K562 (cell line): ENCODE measurements around the gene CCDC9B. TPM values are rescaled to one million over a fixed set of nuclear protein-coding genes. Genes with fewer than 3 reads are reported as not detected.

Experiments
- ATAC-seq: fragments of 200-7000 bp; cut with Tn5 transposase; 3 replicates; pipeline ENCODE4 v1.9.1; 2020; ENCODE audit warnings: moderate library complexity
- BruUV-seq: library from RNA; stranded (reverse); fragments of 400-500 nt; replicated peaks from 2 replicates; lab custom pipeline; 2021; lab: Mats Ljungman, UMichigan
- CTCF ChIA-PET: fragments of 300-600 bp; formaldehyde crosslinking; extraction: SDS; loops from one replicate; lab custom pipeline; 2021; ENCODE audit warnings: low intra/inter-chr PET ratio; lab: Yijun Ruan, JAX
- POLR2A ChIA-PET: fragments of 300-600, 350-650 bp; sonication (Branson Sonifier 250); formaldehyde crosslinking; extraction: SDS; loops from one replicate; lab custom pipeline; 2021; ENCODE audit warnings: antibody characterized with exemption, inconsistent platforms; lab: Yijun Ruan, JAX
- DNase-seq, 4 experiments: peaks; one replicate each; pipeline versions ENCODE4 v3.0.0 to v3.0.0-alpha.2; 2011 to 2018; ENCODE audit warnings: low spot score in 3 of 4, mixed read lengths in 3 of 4; ENCODE audit errors: extremely low read depth in 1 of 4
- FAIRE-seq: peaks from 2 replicates; lab custom pipeline; 2011; peaks lifted over from hg19 to GRCh38; lab: Jason Lieb, UNC
- H2AFZ ChIP-seq: 2 replicates; pipeline ENCODE4 v1.6.0; 2011; ENCODE audit warnings: low read depth, low read length, control low read depth, inconsistent platforms
- H3K27ac ChIP-seq: fragments of 200-600 bp; 3 replicates; pipeline ENCODE4 v1.8.0; 2011; ENCODE audit warnings: low read depth, mild to moderate bottlenecking, control low read depth, inconsistent platforms, low read length, moderate library complexity, mixed read lengths; ENCODE audit errors: extremely low read depth
- H3K27me3 ChIP-seq, 2 experiments: fragments of 300-600 bp in 1 of 2; 2 replicates in 1 of 2; 3 replicates in 1 of 2; pipeline versions ENCODE4 v1.6.0 to v1.8.0; 2011; ENCODE audit warnings: inconsistent platforms in 2 of 2, low read length in 2 of 2, mild to moderate bottlenecking in 1 of 2, mixed read lengths in 1 of 2, moderate library complexity in 1 of 2; ENCODE audit not compliant: control insufficient read depth in 2 of 2, insufficient read depth in 2 of 2
- H3K36me3 ChIP-seq: fragments of 300-600 bp; 3 replicates; pipeline ENCODE4 v1.8.0; 2011; ENCODE audit warnings: mild to moderate bottlenecking, low read length, inconsistent platforms; ENCODE audit not compliant: control insufficient read depth, insufficient read depth
- H3K4me1 ChIP-seq, 2 experiments: fragments of 200-600 bp in 1 of 2; replicated peaks in 1 of 2; 2 replicates in 1 of 2; 3 replicates in 1 of 2; pipeline versions ENCODE4 v1.5.1 to v1.8.0; 2011; ENCODE audit warnings: inconsistent platforms in 2 of 2, low read length in 2 of 2, mild to moderate bottlenecking in 1 of 2, mixed read lengths in 1 of 2, moderate library complexity in 1 of 2; ENCODE audit not compliant: control insufficient read depth in 2 of 2, insufficient read depth in 2 of 2
- H3K4me2 ChIP-seq: 2 replicates; pipeline ENCODE4 v1.6.1; 2011; ENCODE audit warnings: low read length, control low read depth, inconsistent platforms, mixed read lengths; ENCODE audit not compliant: insufficient read depth
- H3K4me3 ChIP-seq: fragments of 200-600 bp; sonication (generic), shearing (Covaris generic); 2 replicates; pipeline ENCODE4 v1.5.1; 2016; ENCODE audit warnings: control low read depth, inconsistent platforms
- H3K79me2 ChIP-seq: fragments of 200-600 bp; 3 replicates; pipeline ENCODE4 v1.8.0; 2011; ENCODE audit warnings: low read length, inconsistent platforms; ENCODE audit not compliant: control insufficient read depth, insufficient read depth
- H3K9ac ChIP-seq, 2 experiments: 2 replicates each; pipeline versions ENCODE4 v1.6.0 to v1.6.1; 2011; ENCODE audit warnings: low read depth in 2 of 2, low read length in 2 of 2, control low read depth in 1 of 2, inconsistent platforms in 1 of 2, mild to moderate bottlenecking in 1 of 2, mixed read lengths in 1 of 2; ENCODE audit not compliant: insufficient read depth in 1 of 2
- H3K9me1 ChIP-seq: one replicate; pipeline ENCODE4 v1.6.0; 2011; ENCODE audit warnings: inconsistent platforms, mild to moderate bottlenecking, low read length, moderate library complexity; ENCODE audit not compliant: control insufficient read depth, insufficient read depth
- H3K9me3 ChIP-seq: replicated peaks from 2 replicates; pipeline ENCODE4 v1.5.1; 2011; ENCODE audit warnings: low read depth, low read length, inconsistent platforms; ENCODE audit not compliant: control insufficient read depth, insufficient read depth
- H4K20me1 ChIP-seq: replicated peaks from 2 replicates; pipeline ENCODE4 v1.6.1; 2011; ENCODE audit warnings: low read length, inconsistent platforms, mixed read lengths; ENCODE audit not compliant: control insufficient read depth, insufficient read depth
- CBX2 ChIP-seq: fragments of 200-600 bp; sonication (generic); IDR thresholded peaks from one replicate; pipeline ENCODE4 v1.6.1; 2012; ENCODE audit warnings: mild to moderate bottlenecking, low read length, inconsistent platforms; ENCODE audit not compliant: insufficient read depth, poor library complexity, severe bottlenecking
- CREBBP ChIP-seq: IDR thresholded peaks from one replicate; pipeline ENCODE4 v1.6.1; 2012; ENCODE audit warnings: low read depth, mild to moderate bottlenecking, control low read depth, inconsistent platforms, low read length
- ELK1 ChIP-seq: sonication (generic); formaldehyde crosslinking; IDR thresholded peaks from 2 replicates; pipeline ENCODE4 v1.8.1; 2022; ENCODE audit warnings: missing genetic modification reagents
- KLF10 ChIP-seq: fragments of 250-450 bp; sonication (Bioruptor Pico); IDR thresholded peaks from 2 replicates; pipeline ENCODE4 v1.6.1; 2021; ENCODE audit warnings: matching md5 sums
- MNT ChIP-seq, 2 experiments: fragments of 450-650 bp; conservative IDR thresholded peaks; 2 replicates each; pipeline ENCODE4 v1.6.1; 2017; ENCODE audit warnings: mild to moderate bottlenecking in 2 of 2, moderate library complexity in 2 of 2
- SREBF1 ChIP-seq: fragments of 150-350 bp; IDR thresholded peaks from 2 replicates; pipeline ENCODE4 v1.6.1; 2014; ENCODE audit warnings: antibody characterized with exemption, low read depth, low read length, borderline replicate concordance
- ZBTB34 ChIP-seq: fragments of 250-450 bp; sonication (Bioruptor Pico); IDR thresholded peaks from 2 replicates; pipeline ENCODE4 v1.8.0; 2021; ENCODE audit warnings: mild to moderate bottlenecking, moderate library complexity
- ZNF174 ChIP-seq: fragments of 250-450 bp; sonication (Bioruptor Pico); IDR thresholded peaks from 2 replicates; pipeline ENCODE4 v1.4.0; 2020; ENCODE audit warnings: mild to moderate bottlenecking
- ZNF23 ChIP-seq: fragments of 250-450 bp; sonication (Bioruptor Pico); IDR thresholded peaks from 2 replicates; pipeline ENCODE4 v1.4.0; 2020; ENCODE audit warnings: mild to moderate bottlenecking
- ZNF695 ChIP-seq: fragments of 450-650 bp; formaldehyde crosslinking; IDR thresholded peaks from 2 replicates; pipeline ENCODE4 v1.4.0; 2020; ENCODE audit warnings: mild to moderate bottlenecking, moderate library complexity
- WGBS: fragments of 100-300 bp; shearing (Covaris generic); methylation state at CpG from one replicate; pipeline ENCODE4 v1.1.6; 2016; ENCODE audit warnings: low coverage, mixed read lengths; ENCODE audit not compliant: insufficient coverage; ENCODE audit errors: missing lambda C conversion rate; 5-methylcytosine and 5-hydroxymethylcytosine counted together
- in situ Hi-C: fragments of 300-500 bp; cut with MboI; formaldehyde crosslinking; loops from 4 replicates; pipeline ENCODE4 v1.15.0; 2018; ENCODE audit warnings: inconsistent platforms, mixed read lengths
- intact Hi-C: fragments of 100-400 bp; cut with micrococcal nuclease; formaldehyde crosslinking; loops from 2 replicates; pipeline ENCODE4 v1.14.2; 2022
- polyA plus RNA-seq, 8 experiments: library from polyadenylated mRNA; depleted of rRNA in 4 of 8; stranded (reverse) in 5 of 8; unstranded in 3 of 8; fragments of >200 nt; fragmentation: Nextera tagmentation in 2 of 8; fragmentation: Illumina TruSeq in 1 of 8; extraction: Ambion mirVana in 2 of 8; extraction: Trizol in 1 of 8; gene quantifications; 2 replicates each; pipeline versions ENCODE4 v1.2.1 to v1.2.3, GENCODE V29; 2011 to 2014; ENCODE audit warnings: inconsistent platforms in 1 of 8, missing spikeins in 1 of 8
- total RNA-seq, 7 experiments: library from RNA; depleted of rRNA in 6 of 7; stranded (reverse); fragments of >200 nt in 6 of 7; fragmentation: Illumina TruSeq in 2 of 7; extraction: Trizol in 2 of 7; gene quantifications; 2 replicates each; pipeline versions ENCODE4 v1.2.1 to v1.2.3, GENCODE V29; 2011 to 2021; ENCODE audit warnings: low replicate concordance in 1 of 7

CCDC9B gene
- total and polyA plus RNA-seq, 9 of the 15 experiments (the other 6 are each of a cell fraction or from before 2014, with no cell fraction given) = 0.01 to 0.47 (median 0.15) TPM; not detected in 1

- H3K79me2 ChIP-seq = peaks cover 29% of the 10 kb centered on the region
- ATAC-seq = no peak
- POLR2A ChIA-PET = no interaction called here
- H3K9ac ChIP-seq = no peak overlapping the region
- in situ Hi-C loops (no loop called here), intact Hi-C loops (no loop called here)
- no peak overlapping the region for H2AFZ ChIP-seq
- TF ChIP-seq CBX2 = no peak
- TF ChIP-seq ZNF695 (CRISPR knock-in tag) = no peak
- no peak for TF ChIP-seq ZNF23 (CRISPR knock-in tag)
- no peak for TF ChIP-seq ZBTB34 (CRISPR knock-in tag)
- TF ChIP-seq KLF10 = no peak
- TF ChIP-seq CREBBP = no peak
- TF ChIP-seq ELK1 = no peak
- TF ChIP-seq SREBF1 = no peak
- no peak for TF ChIP-seq MNT (conservative IDR thresholded peaks at IDR 0.05)
- no peak for TF ChIP-seq ZNF174 (CRISPR knock-in tag)
- no peak overlapping the region for H3K4me2 ChIP-seq
- BruUV-seq = no TSS peak
- no peak overlapping the region for H3K4me3 ChIP-seq
- 85% methylated on average over 6 of the region's 10 CpGs for WGBS
- CTCF ChIA-PET = no interaction called here
- FAIRE-seq = no peak
- no peaks in the 10 kb centered on the region for H4K20me1 ChIP-seq
- no peak for DNase-seq
- no peaks in the 10 kb centered on the region for H3K27me3 ChIP-seq
- no peak overlapping the region for H3K27ac ChIP-seq
- H3K9me3 ChIP-seq = no peaks in the 10 kb centered on the region
- H3K4me1 ChIP-seq = peaks cover 21 to 30% of the 10 kb centered on the region in 2 experiments; a peak in 4 of 5 replicates
- H3K36me3 ChIP-seq = peaks cover 15% of the 10 kb centered on the region
- peaks cover 5% of the 10 kb centered on the region for H3K9me1 ChIP-seq
Measured at GRCh38 chr15:40380636-40381035, 39.9 kb upstream of the CCDC9B start.
